ENCODE data around the gene TTYH2. TPM values are rescaled to one million over a fixed set of nuclear protein-coding genes. Genes with fewer than 3 reads are reported as not detected.
A peak's percentile ranks its signal among the peaks of the same experiment; 100 is the strongest.

The TTYH2 gene
- total RNA-seq, 1 experiment from 2014 or later: 0.12 TPM

DNA sequence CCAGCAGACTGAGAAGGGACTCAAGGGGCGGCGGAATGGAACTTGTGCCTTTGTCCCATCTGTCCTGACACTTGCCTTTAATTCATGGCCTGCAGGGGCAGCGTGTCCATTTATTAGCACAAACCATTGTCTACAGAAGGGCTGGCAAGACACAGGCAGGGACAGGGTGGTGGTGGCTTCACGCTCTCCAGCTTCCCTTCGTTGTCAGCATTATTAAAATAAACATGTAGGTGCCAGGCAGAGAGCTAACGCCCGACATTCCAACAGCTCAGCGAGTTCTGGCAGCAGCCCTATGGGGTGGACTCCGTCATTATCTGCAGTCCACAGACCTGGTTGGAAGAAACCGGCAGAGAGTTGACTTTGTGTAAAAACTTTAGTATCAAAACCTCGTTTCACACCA is 77.0 kb downstream of the TTYH2 start:
- TF ChIP-seq, protein P1, sequence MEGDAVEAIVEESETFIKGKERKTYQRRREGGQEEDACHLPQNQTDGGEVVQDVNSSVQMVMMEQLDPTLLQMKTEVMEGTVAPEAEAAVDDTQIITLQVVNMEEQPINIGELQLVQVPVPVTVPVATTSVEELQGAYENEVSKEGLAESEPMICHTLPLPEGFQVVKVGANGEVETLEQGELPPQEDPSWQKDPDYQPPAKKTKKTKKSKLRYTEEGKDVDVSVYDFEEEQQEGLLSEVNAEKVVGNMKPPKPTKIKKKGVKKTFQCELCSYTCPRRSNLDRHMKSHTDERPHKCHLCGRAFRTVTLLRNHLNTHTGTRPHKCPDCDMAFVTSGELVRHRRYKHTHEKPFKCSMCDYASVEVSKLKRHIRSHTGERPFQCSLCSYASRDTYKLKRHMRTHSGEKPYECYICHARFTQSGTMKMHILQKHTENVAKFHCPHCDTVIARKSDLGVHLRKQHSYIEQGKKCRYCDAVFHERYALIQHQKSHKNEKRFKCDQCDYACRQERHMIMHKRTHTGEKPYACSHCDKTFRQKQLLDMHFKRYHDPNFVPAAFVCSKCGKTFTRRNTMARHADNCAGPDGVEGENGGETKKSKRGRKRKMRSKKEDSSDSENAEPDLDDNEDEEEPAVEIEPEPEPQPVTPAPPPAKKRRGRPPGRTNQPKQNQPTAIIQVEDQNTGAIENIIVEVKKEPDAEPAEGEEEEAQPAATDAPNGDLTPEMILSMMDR (IDR thresholded peaks at IDR 0.05; ENCODE audit: unreplicated experiment): no peak
- CTCF ChIA-PET: no interaction called here
- H3K27me3 Mint-ChIP-seq (ENCODE audit: insufficient read depth, unreplicated experiment): no peaks in the 10 kb centered on the region
- POLR2A ChIA-PET: no interaction called here
- no peak overlapping the region for H3K4me3 Mint-ChIP-seq (ENCODE audit: unreplicated experiment)
- H3K4me1 Mint-ChIP-seq (ENCODE audit: insufficient read depth, unreplicated experiment): no peaks in the 10 kb centered on the region
- BruUV-seq (replicated peaks): no TSS peak
- no peak for DNase-seq (ENCODE audit: unreplicated experiment)
- H3K36me3 Mint-ChIP-seq (ENCODE audit: insufficient read depth, unreplicated experiment): no peaks in the 10 kb centered on the region
- H3K9me3 Mint-ChIP-seq (ENCODE audit: unreplicated experiment): no peaks in the 10 kb centered on the region
- intact Hi-C loops (cut with micrococcal nuclease): no loop called here
- no peak overlapping the region for H3K27ac Mint-ChIP-seq (ENCODE audit: low read depth, unreplicated experiment)

DNA sequence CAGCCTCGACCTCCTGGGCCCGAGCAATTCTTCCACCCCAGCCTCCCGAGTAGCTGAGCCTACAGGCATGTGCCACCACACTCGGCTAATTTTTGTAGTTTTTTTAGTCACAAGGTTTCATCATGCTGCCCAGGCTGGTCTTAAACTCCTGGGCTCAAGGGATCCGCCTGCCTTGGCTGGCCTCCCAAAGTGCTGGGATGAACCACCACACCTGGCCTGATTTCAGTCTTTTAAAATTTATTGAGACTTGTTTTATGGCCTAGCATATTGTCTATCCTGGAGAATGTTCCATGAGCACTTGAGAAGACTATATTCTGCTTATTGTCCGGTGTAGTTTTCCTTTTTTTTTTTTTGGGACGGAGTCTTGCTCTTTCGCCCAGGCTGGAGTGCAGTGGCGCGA is 79.1 kb downstream of the TTYH2 start:
- H3K27me3 Mint-ChIP-seq (ENCODE audit: insufficient read depth, unreplicated experiment): no peaks in the 10 kb centered on the region
- no peak for DNase-seq (ENCODE audit: unreplicated experiment)
- H3K9me3 Mint-ChIP-seq (ENCODE audit: unreplicated experiment): no peaks in the 10 kb centered on the region
- TF ChIP-seq, protein P1 (IDR thresholded peaks at IDR 0.05; ENCODE audit: unreplicated experiment): no peak
- CTCF ChIA-PET: no interaction called here
- peaks cover 2% of the 10 kb centered on the region for H3K36me3 Mint-ChIP-seq (ENCODE audit: insufficient read depth, unreplicated experiment)
- H3K4me1 Mint-ChIP-seq (ENCODE audit: insufficient read depth, unreplicated experiment): no peaks in the 10 kb centered on the region
- no TSS peak for BruUV-seq (replicated peaks)
- no peak overlapping the region for H3K4me3 Mint-ChIP-seq (ENCODE audit: unreplicated experiment)
- no peak overlapping the region for H3K27ac Mint-ChIP-seq (ENCODE audit: low read depth, unreplicated experiment)
- POLR2A ChIA-PET: no interaction called here
- intact Hi-C loops (cut with micrococcal nuclease): no loop called here

DNA sequence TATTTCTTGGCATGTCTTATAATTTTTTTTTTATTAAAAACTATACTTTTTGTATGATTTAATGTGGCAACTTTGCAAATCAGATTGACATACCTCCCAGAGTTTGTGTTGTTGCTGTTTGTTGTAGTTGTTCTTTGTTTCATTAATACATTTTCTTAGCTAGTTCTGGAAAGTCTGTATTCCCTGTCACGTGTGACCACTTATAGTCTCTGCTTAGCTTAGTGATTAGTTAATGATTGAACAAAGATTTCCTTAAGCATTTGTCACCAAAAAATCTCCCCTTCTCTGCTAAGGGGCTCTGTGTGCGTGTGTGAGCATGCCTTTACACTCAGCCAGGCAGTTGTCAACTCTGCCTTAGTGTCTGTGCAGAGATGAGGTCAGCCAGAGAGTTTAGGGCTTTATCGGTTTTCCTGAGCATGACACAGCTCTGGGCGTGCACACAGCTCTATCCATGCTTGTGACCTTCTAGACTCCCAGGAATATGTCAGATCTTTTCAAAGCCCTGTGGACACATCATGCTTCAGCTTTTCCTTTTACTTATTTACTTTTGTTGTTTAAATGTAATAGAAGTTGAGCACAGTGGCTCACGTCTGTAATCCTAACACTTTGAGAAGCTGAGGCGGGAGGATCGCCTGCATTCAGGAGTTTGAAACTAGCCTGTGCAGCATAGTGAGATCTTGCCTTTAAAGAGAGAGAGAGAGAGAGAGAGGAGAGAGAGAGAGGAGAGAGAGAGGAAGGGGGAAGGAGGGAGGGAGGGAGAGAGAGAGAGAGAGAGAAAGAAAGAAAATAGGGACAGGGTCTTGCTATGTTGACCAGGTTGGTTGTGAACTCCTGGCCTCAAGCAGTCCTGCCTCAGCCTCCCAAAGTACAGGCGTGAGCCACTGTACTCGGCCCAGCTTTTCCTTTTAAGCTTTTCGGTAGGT is 82.5 kb downstream of the TTYH2 start:
- CTCF ChIA-PET: interaction anchor here (0.6 to 1.9 kb wide), 9 partner anchors 8 to 162 kb away, joined by 3 to 7 read pairs (median 4); no protein-coding TSS in a partner anchor
- Mint-ChIP-seq H3K36me3 (ENCODE audit: insufficient read depth, unreplicated experiment) (peaks cover 6% of the 10 kb centered on the region), H3K4me3 (ENCODE audit: unreplicated experiment) (no peak overlapping the region), H3K9me3 (ENCODE audit: unreplicated experiment) (no peaks in the 10 kb centered on the region), H3K27ac (ENCODE audit: low read depth, unreplicated experiment) (no peak overlapping the region), H3K4me1 (ENCODE audit: insufficient read depth, unreplicated experiment) (peaks cover 6% of the 10 kb centered on the region), H3K27me3 (ENCODE audit: insufficient read depth, unreplicated experiment) (peaks cover 21% of the 10 kb centered on the region)
- TF ChIP-seq, protein P1 (IDR thresholded peaks at IDR 0.05; ENCODE audit: unreplicated experiment): no peak
- POLR2A ChIA-PET: interaction anchor here (1.3 kb wide), 1 partner anchor 83 kb away, joined by 3 read pairs; no protein-coding TSS in a partner anchor
- BruUV-seq (replicated peaks): no TSS peak
- no peak for DNase-seq (ENCODE audit: unreplicated experiment)
- intact Hi-C loops (cut with micrococcal nuclease): loop anchor here (1.0 kb wide), 1 partner anchor 86 kb away; no protein-coding TSS in a partner anchor

DNA sequence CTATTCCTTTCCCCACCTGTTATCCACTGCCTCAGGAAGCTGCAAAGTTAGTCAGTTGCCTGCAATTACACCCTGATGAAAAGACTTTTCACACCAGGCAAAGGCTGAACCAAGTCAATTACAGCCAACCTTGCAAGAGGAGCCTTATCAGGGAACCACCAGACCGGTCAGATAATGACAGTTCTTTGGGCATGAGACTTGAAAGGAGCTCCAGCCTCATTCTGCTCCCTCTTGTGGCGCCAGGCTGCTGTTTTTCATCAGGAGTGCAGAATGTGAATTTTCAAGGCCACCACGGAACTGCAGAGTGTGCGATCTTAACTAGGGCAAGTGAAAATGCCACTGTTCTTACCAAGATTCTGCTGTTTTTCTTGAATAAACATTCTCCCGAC is 83.2 kb downstream of the TTYH2 start:
- intact Hi-C loops (cut with micrococcal nuclease): loop anchor here (1.0 kb wide), 1 partner anchor 86 kb away; no protein-coding TSS in a partner anchor
- BruUV-seq (replicated peaks): no TSS peak
- CTCF ChIA-PET: interaction anchor here (0.8 to 1.9 kb wide), 3 partner anchors 9 to 161 kb away, joined by 3 to 7 read pairs (median 4); no protein-coding TSS in a partner anchor

More for the DNA sequence above, 83.2 kb downstream of the TTYH2 start:
- DNase-seq (ENCODE audit: unreplicated experiment): peak; percentile 29
- Mint-ChIP-seq H3K4me3 (ENCODE audit: unreplicated experiment) (no peak overlapping the region), H3K27ac (ENCODE audit: low read depth, unreplicated experiment) (no peak overlapping the region), H3K4me1 (ENCODE audit: insufficient read depth, unreplicated experiment) (peaks cover 6% of the 10 kb centered on the region), H3K27me3 (ENCODE audit: insufficient read depth, unreplicated experiment) (peaks cover 21% of the 10 kb centered on the region), H3K9me3 (ENCODE audit: unreplicated experiment) (no peaks in the 10 kb centered on the region), H3K36me3 (ENCODE audit: insufficient read depth, unreplicated experiment) (peaks cover 6% of the 10 kb centered on the region)
- TF ChIP-seq, protein P1 (IDR thresholded peaks at IDR 0.05; ENCODE audit: unreplicated experiment): peak; percentile 26
- POLR2A ChIA-PET: interaction anchor here (1.3 kb wide), 1 partner anchor 84 kb away, joined by 3 read pairs; no protein-coding TSS in a partner anchor
